Measurements from ENCODE around the gene BMPER. TPM values are rescaled to one million over a fixed set of nuclear protein-coding genes. Genes with fewer than 3 reads are reported as not detected.
A peak's percentile ranks its signal among the peaks of the same experiment; 100 is the strongest.

Gene BMPER
- polyA plus RNA-seq, 3 donors from 2014 or later: not detected

DNA sequence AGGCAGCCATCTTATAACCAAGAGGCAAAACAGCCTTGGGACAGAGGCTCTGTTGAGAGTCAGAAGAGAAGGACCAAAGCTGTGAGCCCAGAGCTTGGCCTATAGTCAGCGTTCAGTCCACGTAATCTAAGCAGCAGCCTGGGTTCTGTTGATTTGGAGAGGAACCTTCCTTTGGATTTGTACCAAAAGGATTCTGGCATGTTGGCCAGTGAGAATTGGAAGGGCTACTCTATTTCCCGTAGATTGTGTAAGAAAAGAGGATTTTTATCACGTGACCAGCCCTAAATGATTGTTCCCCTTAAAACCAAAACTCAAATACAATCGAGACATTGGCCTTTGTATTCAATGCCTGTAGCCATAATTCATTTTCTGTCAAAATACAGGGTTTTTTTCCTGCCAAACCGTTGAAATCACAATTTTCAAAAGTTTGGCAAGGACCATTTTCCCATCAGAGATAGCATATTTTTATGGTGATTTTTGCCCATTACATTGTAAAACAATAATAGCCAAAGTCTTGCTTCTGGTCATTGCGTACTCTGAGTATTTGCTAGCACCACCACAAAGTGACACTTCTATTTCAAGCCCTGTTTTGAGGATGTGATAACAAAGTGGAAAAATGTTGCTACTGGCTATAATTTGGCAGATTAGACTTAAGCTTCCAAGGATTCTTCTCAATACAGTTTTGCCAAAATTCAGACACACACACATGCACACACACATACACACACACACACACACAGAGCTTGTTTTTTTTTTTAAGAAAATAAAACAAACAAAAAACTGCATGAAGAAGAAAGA, 23.1 kb upstream of the BMPER start:
- H3K27me3 Mint-ChIP-seq (ENCODE audit: low read depth in 3 of 3): peaks cover 2 to 5% (median 3%) of the 10 kb centered on the region in 3 donors

DNA sequence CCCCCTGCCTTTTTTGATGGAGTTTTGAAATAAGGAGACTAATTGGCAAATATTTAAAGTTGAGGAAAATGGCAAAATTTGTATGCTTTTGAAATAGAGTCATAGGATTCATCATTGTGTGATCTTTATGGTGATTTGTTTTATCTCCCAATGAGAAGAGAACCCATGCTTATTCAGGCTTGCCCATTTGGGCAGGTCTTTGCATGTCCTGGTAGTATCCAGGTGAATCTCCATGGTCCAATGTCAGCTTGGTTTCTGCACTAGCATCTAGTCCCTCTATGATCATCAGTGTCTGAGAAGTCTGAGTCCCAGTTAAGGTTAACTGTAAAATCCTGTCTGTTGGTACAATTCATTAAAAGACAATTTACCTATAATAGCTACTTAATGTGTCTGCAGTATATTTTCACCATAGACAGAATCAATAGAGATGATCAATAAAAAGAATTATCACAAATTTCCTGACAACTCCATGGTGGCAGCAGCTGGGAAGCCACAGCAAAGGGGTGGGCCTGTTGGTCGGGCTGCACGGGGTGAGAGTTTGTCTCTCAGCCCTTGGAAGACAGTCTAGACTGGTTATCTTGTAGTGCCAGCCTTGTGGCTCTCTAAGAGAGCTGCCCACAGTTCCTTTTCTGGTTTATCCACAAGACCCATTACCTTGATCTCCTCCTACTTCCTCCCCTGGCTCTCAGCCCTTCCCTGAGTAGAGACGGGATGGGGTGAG, 22.2 kb upstream of the BMPER start:
- Mint-ChIP-seq H3K27me3 (ENCODE audit: low read depth in 3 of 3) (peaks cover 2 to 5% (median 3%) of the 10 kb centered on the region in 3 donors), H3K9me3 (no peaks in the 10 kb centered on the region), H3K4me3 (no peak overlapping the region), H3K36me3 (no peaks in the 10 kb centered on the region), H3K4me1 (peaks cover 0 to 5% of the 10 kb centered on the region in 2 donors), H3K27ac (no peak overlapping the region)
- no peak for DNase-seq

More for the DNA sequence above, 23.1 kb upstream of the BMPER start:
- no peak overlapping the region for H3K27ac Mint-ChIP-seq
- H3K36me3 Mint-ChIP-seq: no peaks in the 10 kb centered on the region
- H3K4me3 Mint-ChIP-seq: no peak overlapping the region
- no peaks in the 10 kb centered on the region for H3K9me3 Mint-ChIP-seq
- peaks cover 0 to 5% of the 10 kb centered on the region in 2 donors for H3K4me1 Mint-ChIP-seq
- DNase-seq: no peak

DNA sequence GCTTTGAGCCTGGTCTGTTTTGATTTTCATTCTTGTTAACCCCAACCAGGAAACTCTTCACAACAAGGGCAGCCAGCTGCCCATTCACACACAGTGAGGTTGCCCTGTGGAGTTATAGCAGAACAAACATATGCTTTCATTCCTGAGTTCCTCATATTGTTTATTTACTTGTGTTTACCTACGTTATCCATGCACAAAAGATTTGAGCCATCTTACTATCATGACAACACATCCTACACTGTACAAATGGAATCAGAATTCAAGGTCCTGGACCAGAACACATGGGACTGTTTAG, 21.7 kb upstream of the BMPER start:
- no peak overlapping the region for H3K4me3 Mint-ChIP-seq
- no peaks in the 10 kb centered on the region for H3K9me3 Mint-ChIP-seq
- H3K27ac Mint-ChIP-seq: no peak overlapping the region
- peaks cover 0 to 5% of the 10 kb centered on the region in 2 donors for H3K4me1 Mint-ChIP-seq
- peaks cover 2 to 5% (median 3%) of the 10 kb centered on the region in 3 donors for H3K27me3 Mint-ChIP-seq (ENCODE audit: low read depth in 3 of 3)
- no peaks in the 10 kb centered on the region for H3K36me3 Mint-ChIP-seq
- no peak for DNase-seq

DNA sequence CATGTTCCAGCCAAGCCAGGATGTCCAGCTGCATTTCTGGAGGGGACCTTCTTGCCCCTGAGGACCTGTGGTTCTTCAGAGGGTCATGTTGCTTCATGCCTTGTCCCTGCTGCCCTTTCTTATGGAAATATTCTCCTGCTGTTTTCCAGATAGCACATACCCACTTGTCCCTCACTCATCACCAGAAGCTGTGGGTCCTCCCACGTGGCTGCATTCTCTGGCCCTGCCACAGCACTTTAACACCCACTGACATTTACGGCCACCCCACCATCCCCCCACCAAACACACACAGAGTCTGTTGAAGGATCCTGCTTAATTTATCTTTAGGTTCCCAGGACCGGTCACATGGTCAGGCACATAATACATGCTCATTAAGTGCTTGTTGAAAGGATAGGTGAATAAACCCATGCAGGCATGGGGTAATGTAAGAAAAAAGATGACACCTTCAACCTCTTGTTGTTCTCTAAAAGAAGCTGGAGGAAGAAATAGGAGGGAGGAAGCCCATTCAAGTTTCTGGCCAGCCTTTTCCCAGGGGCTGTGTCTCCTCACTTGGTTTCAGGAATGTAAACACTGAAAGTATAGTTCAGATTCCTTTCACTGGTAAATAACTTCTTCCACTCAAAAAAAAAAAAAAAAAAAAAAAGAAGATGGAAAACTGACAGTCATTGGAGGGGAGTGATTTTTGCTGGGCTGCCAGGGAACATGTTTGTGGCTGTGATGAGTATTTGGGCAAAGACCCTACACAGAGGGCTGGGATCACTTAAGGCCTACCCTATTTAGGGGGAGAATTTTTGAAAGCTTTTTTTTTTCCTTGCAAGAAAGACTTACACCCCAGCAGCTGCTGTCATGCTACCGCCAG, 19.8 kb upstream of the BMPER start:
- peaks cover 2 to 5% (median 3%) of the 10 kb centered on the region in 3 donors for H3K27me3 Mint-ChIP-seq (ENCODE audit: low read depth in 3 of 3)
- no peak overlapping the region for H3K4me3 Mint-ChIP-seq
- peaks cover 0 to 5% of the 10 kb centered on the region in 2 donors for H3K4me1 Mint-ChIP-seq
- no peak for DNase-seq
- H3K9me3 Mint-ChIP-seq: no peaks in the 10 kb centered on the region
- no peaks in the 10 kb centered on the region for H3K36me3 Mint-ChIP-seq
- no peak overlapping the region for H3K27ac Mint-ChIP-seq

DNA sequence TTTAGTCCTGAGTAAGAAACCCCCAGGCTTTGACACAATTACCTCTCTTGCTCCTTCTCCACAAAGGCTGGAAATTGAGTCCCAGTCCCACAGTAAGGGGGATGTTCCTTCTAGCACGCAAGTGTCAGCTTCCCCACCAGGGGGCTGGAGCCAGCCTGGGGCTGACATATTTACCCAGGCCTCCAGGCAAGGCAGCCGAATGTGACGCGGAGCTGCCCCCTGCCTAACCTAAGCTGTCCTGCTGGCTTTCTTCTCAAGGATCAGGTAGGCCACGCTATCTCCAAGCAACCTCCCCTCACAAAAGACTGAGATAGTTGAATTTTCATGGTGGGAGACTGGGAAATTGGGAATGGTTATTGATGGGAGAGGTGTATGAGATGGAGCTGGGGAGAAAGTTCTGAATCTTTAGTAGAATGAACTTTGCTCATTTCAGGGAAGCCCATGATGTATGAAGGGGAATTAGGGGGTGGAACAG, 19.2 kb upstream of the BMPER start:
- no peaks in the 10 kb centered on the region for H3K36me3 Mint-ChIP-seq
- peaks cover 2 to 3% (median 3%) of the 10 kb centered on the region in 3 donors for H3K27me3 Mint-ChIP-seq (ENCODE audit: low read depth in 3 of 3)
- H3K4me1 Mint-ChIP-seq: peaks cover 0 to 5% of the 10 kb centered on the region in 2 donors
- no peak for DNase-seq
- no peaks in the 10 kb centered on the region for H3K9me3 Mint-ChIP-seq
- no peak overlapping the region for H3K4me3 Mint-ChIP-seq
- H3K27ac Mint-ChIP-seq: no peak overlapping the region

DNA sequence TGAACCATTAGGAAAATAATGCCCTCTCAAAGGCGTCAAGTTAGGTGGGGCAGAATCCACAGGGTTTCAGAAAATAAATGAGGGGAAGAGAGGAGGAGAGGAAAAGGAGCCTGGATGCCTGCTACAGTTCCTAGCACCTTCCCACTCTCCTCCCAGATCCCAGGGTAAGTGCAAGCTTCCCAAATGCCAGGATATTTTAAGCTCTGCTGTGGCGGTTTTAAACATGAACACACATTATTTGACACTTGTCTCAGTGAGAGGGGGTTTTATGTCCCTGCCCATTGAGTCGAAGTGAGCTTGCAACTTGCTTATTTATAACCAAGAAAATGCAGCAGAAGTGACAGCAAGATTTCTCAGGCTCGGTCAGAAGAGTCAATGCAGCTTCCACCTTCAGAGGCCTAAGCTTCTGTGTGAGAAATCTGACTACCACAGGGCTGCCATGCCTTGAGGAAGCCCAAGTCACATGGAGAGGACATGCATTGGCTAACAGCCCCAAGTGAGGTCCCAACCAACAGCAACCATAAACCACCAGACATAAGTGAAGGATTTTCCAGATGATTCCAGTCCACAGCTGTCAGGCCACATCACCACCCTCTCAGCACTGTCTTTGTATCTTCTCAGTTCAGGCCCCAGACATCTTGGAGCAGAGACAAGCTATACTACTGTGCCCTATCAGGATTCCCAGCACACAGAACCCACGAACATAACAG, 17.9 kb upstream of the BMPER start:
- no peak for DNase-seq
- Mint-ChIP-seq H3K36me3 (no peaks in the 10 kb centered on the region), H3K4me1 (peaks cover 0 to 5% of the 10 kb centered on the region in 2 donors), H3K4me3 (no peak overlapping the region), H3K27me3 (ENCODE audit: low read depth in 3 of 3) (peaks cover 3 to 8% (median 7%) of the 10 kb centered on the region in 3 donors), H3K27ac (no peak overlapping the region), H3K9me3 (no peaks in the 10 kb centered on the region)

DNA sequence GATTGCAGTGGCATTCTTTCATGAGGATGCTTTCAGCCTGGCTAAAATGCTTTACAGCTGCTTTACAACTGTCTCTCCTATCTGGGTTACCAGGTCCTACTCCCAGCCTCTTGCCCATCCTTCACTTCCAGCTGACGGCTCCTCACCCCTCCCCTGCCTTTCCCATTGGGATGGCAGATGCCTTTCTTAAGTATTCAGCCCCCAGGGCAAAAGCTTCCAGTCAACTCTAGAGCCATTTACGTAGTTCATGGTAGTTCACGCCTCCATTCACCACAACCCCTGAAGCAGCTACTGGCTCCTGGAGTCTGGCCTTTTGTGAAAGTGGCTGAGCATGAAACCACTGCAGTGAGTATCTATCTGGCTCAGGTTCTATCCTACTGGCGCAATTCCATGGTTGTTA, 17.2 kb upstream of the BMPER start:
- H3K9me3 Mint-ChIP-seq: no peaks in the 10 kb centered on the region
- peaks cover 0 to 5% of the 10 kb centered on the region in 2 donors for H3K4me1 Mint-ChIP-seq
- DNase-seq: no peak
- peaks cover 3 to 8% (median 7%) of the 10 kb centered on the region in 3 donors for H3K27me3 Mint-ChIP-seq (ENCODE audit: low read depth in 3 of 3)
- H3K4me3 Mint-ChIP-seq: no peak overlapping the region
- H3K27ac Mint-ChIP-seq: no peak overlapping the region
- no peaks in the 10 kb centered on the region for H3K36me3 Mint-ChIP-seq

DNA sequence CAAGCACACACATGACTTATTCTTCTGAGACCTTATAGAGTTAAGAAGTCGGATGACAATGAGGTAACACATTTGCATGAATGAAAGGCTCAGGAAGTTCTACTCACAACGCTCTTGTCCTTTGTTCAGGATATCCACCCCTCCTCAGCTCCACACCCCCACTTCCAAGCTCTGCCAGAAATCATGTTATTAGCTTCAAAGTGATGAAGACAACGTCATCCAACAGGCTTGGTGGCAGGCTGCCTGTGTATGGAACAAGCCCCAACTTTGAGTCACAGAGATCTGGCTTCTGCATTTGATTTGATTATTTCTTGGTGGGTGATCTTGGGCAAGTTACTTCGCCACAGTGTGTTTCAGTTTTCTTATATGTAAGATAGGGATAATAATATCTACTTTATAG, 12.4 kb upstream of the BMPER start:
- Mint-ChIP-seq H3K36me3 (no peaks in the 10 kb centered on the region), H3K4me1 (peaks cover 8 to 14% of the 10 kb centered on the region in 2 donors), H3K9me3 (peaks cover 0 to 1% (median 0%) of the 10 kb centered on the region in 6 donors), H3K4me3 (no peak overlapping the region), H3K27ac (no peak overlapping the region), H3K27me3 (ENCODE audit: low read depth in 3 of 3) (peaks cover 3 to 12% (median 9%) of the 10 kb centered on the region in 3 donors)
- DNase-seq: no peak

DNA sequence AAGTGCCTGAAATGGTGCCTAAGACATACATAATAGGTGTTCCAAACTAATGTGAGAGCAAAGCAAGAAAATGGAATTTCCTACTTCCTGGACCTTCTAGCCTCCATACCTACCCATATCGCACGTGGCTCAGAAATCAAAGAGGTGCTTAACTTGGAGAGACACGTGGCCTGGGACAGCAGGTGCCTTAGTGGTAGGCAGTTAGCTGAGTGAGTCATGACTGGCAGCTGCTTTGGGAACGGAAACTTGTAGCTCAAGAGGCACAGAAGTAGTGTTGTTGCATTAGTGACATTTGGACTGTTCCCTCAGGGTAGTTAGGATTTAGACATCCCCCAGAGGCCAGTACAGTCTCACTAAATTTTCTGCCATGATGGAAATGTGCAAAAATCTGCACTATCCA, 12.0 kb upstream of the BMPER start:
- peaks cover 3 to 12% (median 11%) of the 10 kb centered on the region in 3 donors for H3K27me3 Mint-ChIP-seq (ENCODE audit: low read depth in 3 of 3)
- peaks cover 8 to 14% of the 10 kb centered on the region in 2 donors for H3K4me1 Mint-ChIP-seq
- no peaks in the 10 kb centered on the region for H3K36me3 Mint-ChIP-seq
- H3K4me3 Mint-ChIP-seq: no peak overlapping the region
- no peak overlapping the region for H3K27ac Mint-ChIP-seq
- DNase-seq: no peak
- H3K9me3 Mint-ChIP-seq: peaks cover 0 to 1% (median 0%) of the 10 kb centered on the region in 6 donors

DNA sequence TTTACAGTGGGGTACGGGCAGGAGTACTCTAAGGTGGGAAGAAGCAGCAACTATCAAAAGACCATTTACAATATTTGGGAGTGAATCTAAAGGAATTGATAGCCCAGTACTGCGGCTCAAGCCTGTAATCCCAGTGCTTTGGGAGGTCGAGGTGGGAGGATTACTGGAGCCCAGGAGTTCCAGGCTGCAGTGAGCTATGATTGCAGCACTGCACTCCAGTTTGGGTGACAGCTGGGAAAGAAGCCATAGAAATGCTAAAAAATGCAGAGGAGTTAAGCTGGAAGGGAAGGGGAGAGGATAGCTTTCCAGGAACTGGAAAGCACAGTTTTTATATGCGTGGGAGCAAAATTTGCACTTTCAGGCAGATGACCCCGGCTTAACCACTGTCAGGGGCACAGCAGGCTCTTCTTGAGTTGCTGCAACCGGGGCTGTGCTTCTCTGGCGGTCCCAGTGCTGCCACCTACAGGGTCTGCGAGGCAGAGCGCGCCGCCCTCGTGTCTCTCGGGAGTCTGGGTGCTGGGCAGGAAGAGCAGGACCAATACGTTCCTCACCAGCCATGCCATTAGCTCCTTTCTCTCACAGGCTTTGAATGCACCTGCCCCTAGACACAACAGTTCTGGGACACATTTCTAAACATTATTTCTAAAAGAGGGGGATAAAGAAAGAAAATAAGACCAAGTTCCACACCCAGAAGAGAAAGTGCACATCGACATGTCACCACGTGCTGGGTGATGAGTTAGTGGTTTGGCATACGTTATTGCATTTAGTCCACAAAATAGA, 10.1 kb upstream of the BMPER start:
- Mint-ChIP-seq H3K4me3 (peak overlapping the region; percentile 18 to 81 (median 73)), H3K9me3 (peaks cover 0 to 1% (median 0%) of the 10 kb centered on the region in 6 donors), H3K27ac (no peak overlapping the region), H3K27me3 (ENCODE audit: low read depth in 3 of 3) (peaks cover 6 to 16% (median 13%) of the 10 kb centered on the region in 3 donors), H3K36me3 (no peaks in the 10 kb centered on the region), H3K4me1 (peaks cover 8 to 14% of the 10 kb centered on the region in 2 donors)
- peak; percentile 55 to 69 (median 62) for DNase-seq

DNA sequence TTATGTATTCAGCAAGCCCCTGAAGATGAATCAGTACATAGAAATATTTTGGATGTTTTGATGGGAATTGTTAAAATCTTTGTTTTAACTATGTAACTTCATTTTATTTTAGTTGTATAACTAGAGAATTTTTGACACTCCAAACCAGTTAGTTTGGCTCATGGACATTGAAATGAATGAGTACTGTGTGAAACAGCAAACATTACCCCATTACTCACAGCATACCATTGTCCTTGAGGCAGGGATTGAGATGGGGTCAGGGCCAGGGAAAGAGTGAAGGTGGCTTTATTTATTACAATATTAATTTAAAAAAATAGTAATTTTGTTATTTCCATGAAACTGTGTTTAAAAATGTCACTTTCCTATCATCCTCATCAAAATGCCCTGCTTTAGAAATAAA, 4.8 kb upstream of the BMPER start:
- peaks cover 0 to 1% (median 0%) of the 10 kb centered on the region in 6 donors for H3K9me3 Mint-ChIP-seq
- H3K36me3 Mint-ChIP-seq: no peaks in the 10 kb centered on the region
- no peak for DNase-seq
- H3K27me3 Mint-ChIP-seq (ENCODE audit: low read depth in 3 of 3): peaks cover 9 to 15% (median 12%) of the 10 kb centered on the region in 3 donors
- H3K4me3 Mint-ChIP-seq: no peak overlapping the region
- H3K4me1 Mint-ChIP-seq: peaks cover 10 to 14% of the 10 kb centered on the region in 2 donors
- H3K27ac Mint-ChIP-seq: no peak overlapping the region

DNA sequence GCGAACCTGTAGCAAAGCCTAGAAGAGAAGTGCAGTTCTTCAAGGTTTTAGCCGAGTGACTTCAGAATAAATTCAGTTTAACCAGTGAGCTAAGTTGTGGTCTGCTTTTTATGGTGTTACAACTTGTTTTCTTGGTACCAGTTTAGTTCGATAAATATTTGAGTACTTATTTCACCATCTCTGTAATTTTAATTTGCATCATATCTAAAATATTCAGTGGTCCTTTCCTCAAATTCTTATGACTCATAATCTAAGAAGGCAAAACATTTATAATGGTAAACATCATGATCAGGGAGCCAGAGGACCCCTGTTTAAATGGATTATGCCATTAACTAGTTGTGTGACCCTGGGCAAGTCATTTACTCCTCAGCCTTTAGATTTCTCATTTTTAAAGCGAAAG, 4.1 kb upstream of the BMPER start:
- peaks cover 12 to 19% (median 15%) of the 10 kb centered on the region in 3 donors for H3K27me3 Mint-ChIP-seq (ENCODE audit: low read depth in 3 of 3)
- peaks cover 7 to 10% of the 10 kb centered on the region in 2 donors for H3K4me1 Mint-ChIP-seq
- H3K36me3 Mint-ChIP-seq: no peaks in the 10 kb centered on the region
- no peak overlapping the region for H3K4me3 Mint-ChIP-seq
- H3K27ac Mint-ChIP-seq: no peak overlapping the region
- peaks cover 0 to 1% (median 0%) of the 10 kb centered on the region in 6 donors for H3K9me3 Mint-ChIP-seq
- no peak for DNase-seq

Data from immature natural killer cell (primary cell).